ACC112 (cell line): ENCODE measurements around the gene IL10RB.
A peak's percentile ranks its signal among the peaks of the same experiment; 100 is the strongest.
"Not testable (repeated sequence)": the region's sequence is repeated elsewhere in the genome, so short reads cannot be mapped to it uniquely, and the experiment has no call there.

Experiments used
- H2AFZ ChIP-seq: fragments of 200-600 bp; sonication (generic); one replicate; pipeline ENCODE4 v1.6.0; 2017; ENCODE audit warnings: antibody characterized with exemption, low read length; ENCODE audit not compliant: unreplicated experiment
- H3K27ac ChIP-seq: fragments of 200-600 bp; sonication (generic); 2 replicates; pipeline ENCODE4 v1.5.1; 2014; ENCODE audit warnings: low read depth, mild to moderate bottlenecking, antibody characterized with exemption, low read length, moderate library complexity
- H3K27me3 ChIP-seq: fragments of 200-600 bp; sonication (generic); 2 replicates; pipeline ENCODE4 v1.6.1; 2014; ENCODE audit warnings: mild to moderate bottlenecking, antibody characterized with exemption, low read length, moderate library complexity, mixed read lengths; ENCODE audit not compliant: insufficient read depth
- H3K36me3 ChIP-seq: fragments of 200-600 bp; sonication (generic); 2 replicates; pipeline ENCODE4 v1.6.1; 2016; ENCODE audit warnings: mild to moderate bottlenecking, antibody characterized with exemption, low read length, moderate library complexity, mixed read lengths; ENCODE audit not compliant: insufficient read depth
- H3K4me1 ChIP-seq: fragments of 200-600 bp; sonication (generic); one replicate; pipeline ENCODE4 v1.6.1; 2016; ENCODE audit warnings: low read length, mixed read lengths; ENCODE audit not compliant: insufficient read depth, unreplicated experiment, control insufficient read depth
- H3K4me3 ChIP-seq: fragments of 200-600 bp; sonication (generic); 2 replicates; pipeline ENCODE4 v1.5.1; 2014; ENCODE audit warnings: mild to moderate bottlenecking, low read depth, low read length
- H3K79me2 ChIP-seq: fragments of 200-600 bp; sonication (generic); one replicate; pipeline ENCODE4 v1.6.0; 2016; ENCODE audit warnings: low read length; ENCODE audit not compliant: control insufficient read depth, unreplicated experiment, insufficient read depth

IL10RB gene

GRCh38 chr21:33315946-33316710 is 50.0 kb downstream of the IL10RB start:
- no peak overlapping the region for H2AFZ ChIP-seq
- H3K4me1 ChIP-seq = no peaks in the 10 kb centered on the region
- H3K79me2 ChIP-seq = no peaks in the 10 kb centered on the region
- H3K4me3 ChIP-seq = no peak overlapping the region
- H3K27me3 ChIP-seq = peaks cover 38% of the 10 kb centered on the region
- H3K36me3 ChIP-seq = no peaks in the 10 kb centered on the region
- H3K27ac ChIP-seq = no peak overlapping the region

- Histone ChIP-seq H3K4me1 (no peaks in the 10 kb centered on the region), H3K79me2 (no peaks in the 10 kb centered on the region), H3K4me3 (no peak overlapping the region; the same call in 1 of the 2 replicates), H3K27me3 (peaks cover 38% of the 10 kb centered on the region), H3K27ac (no peak overlapping the region), H2AFZ (no peak overlapping the region), H3K36me3 (no peaks in the 10 kb centered on the region)
These were observed 51.0 kb downstream of the IL10RB start for GRCh38 chr21:33317145-33317544.

- Histone ChIP-seq H3K4me1 (no peaks in the 10 kb centered on the region), H2AFZ (no peak overlapping the region), H3K79me2 (no peaks in the 10 kb centered on the region), H3K27me3 (peaks cover 38% of the 10 kb centered on the region), H3K27ac (no peak overlapping the region), H3K36me3 (no peaks in the 10 kb centered on the region), H3K4me3 (no peak overlapping the region)
These were observed 51.8 kb downstream of the IL10RB start for GRCh38 chr21:33317786-33318486.

- H3K4me1 ChIP-seq, H3K79me2 ChIP-seq, H2AFZ ChIP-seq, H3K27ac ChIP-seq, H3K4me3 ChIP-seq, H3K36me3 ChIP-seq: not testable (repeated sequence)
- peaks cover 13% of the 10 kb centered on the region; the same call in 1 of the 2 replicates for H3K27me3 ChIP-seq
These were observed 54.8 kb downstream of the IL10RB start for GRCh38 chr21:33321005-33321404.

- peaks cover 10% of the 10 kb centered on the region for H3K4me1 ChIP-seq
These were observed 57.4 kb downstream of the IL10RB start for GRCh38 chr21:33323610-33324009.

GRCh38 chr21:33324291-33325221 is 58.4 kb downstream of the IL10RB start, which contains the start of gene IFNAR1:
Gene IFNAR1 (plus strand): TSS chr21:33324970. CDS start chr21:33325056, 86 bp downstream.
- H3K36me3 ChIP-seq = no peaks in the 10 kb centered on the region
- no peaks in the 10 kb centered on the region for H3K27me3 ChIP-seq
- H3K4me1 ChIP-seq = peaks cover 10% of the 10 kb centered on the region
- peak within 1 kb of the TSS; percentile 91 for H3K4me3 ChIP-seq
- H3K79me2 ChIP-seq = peaks cover 38% of the 10 kb centered on the region
- peak within 1 kb of the TSS; percentile 83 for H3K27ac ChIP-seq
- peak within 1 kb of the TSS; percentile 99 for H2AFZ ChIP-seq

More at GRCh38 chr21:33323610-33324009, 57.4 kb downstream of the IL10RB start:
- Histone ChIP-seq H3K4me3 (peak overlapping the region; percentile 91), H3K79me2 (peaks cover 32% of the 10 kb centered on the region)
- not testable (repeated sequence) for H3K36me3 ChIP-seq, H3K27ac ChIP-seq, H3K27me3 ChIP-seq, H2AFZ ChIP-seq

GRCh38 chr21:33325222-33326067 is 59.3 kb downstream of the IL10RB start:
- peak overlapping the region; percentile 91 for H3K4me3 ChIP-seq
- peak overlapping the region; percentile 83 for H3K27ac ChIP-seq
- peak overlapping the region; percentile 99 for H2AFZ ChIP-seq
- H3K79me2 ChIP-seq = peaks cover 47% of the 10 kb centered on the region
- H3K4me1 ChIP-seq = peaks cover 10% of the 10 kb centered on the region
- peaks cover 3% of the 10 kb centered on the region; the same call in 1 of the 2 replicates for H3K36me3 ChIP-seq
- no peaks in the 10 kb centered on the region for H3K27me3 ChIP-seq

- peaks cover 56% of the 10 kb centered on the region for H3K79me2 ChIP-seq
These were observed 61.2 kb downstream of the IL10RB start for GRCh38 chr21:33327326-33327725.

GRCh38 chr21:33327792-33328433 is 61.7 kb downstream of the IL10RB start:
- H3K27me3 ChIP-seq = no peaks in the 10 kb centered on the region
- peaks cover 21% of the 10 kb centered on the region for H3K36me3 ChIP-seq
- H3K4me1 ChIP-seq = peaks cover 10% of the 10 kb centered on the region
- no peak overlapping the region for H3K4me3 ChIP-seq
- H3K79me2 ChIP-seq = peaks cover 56% of the 10 kb centered on the region
- H3K27ac ChIP-seq = no peak overlapping the region
- no peak overlapping the region for H2AFZ ChIP-seq

More at GRCh38 chr21:33327326-33327725, 61.2 kb downstream of the IL10RB start:
- Histone ChIP-seq H3K27ac (no peak overlapping the region), H3K4me3 (no peak overlapping the region), H3K4me1 (peaks cover 10% of the 10 kb centered on the region), H3K36me3 (peaks cover 20% of the 10 kb centered on the region), H3K27me3 (no peaks in the 10 kb centered on the region), H2AFZ (no peak overlapping the region)
